ENCODE results near the gene CD72. TPM values are rescaled to one million over a fixed set of nuclear protein-coding genes. Genes with fewer than 3 reads are reported as not detected.

The CD72 gene
- polyA plus RNA-seq, 2 of the 4 experiments (the other 2 are of a cell fraction), result 0.44 to 1.2 TPM

DNA sequence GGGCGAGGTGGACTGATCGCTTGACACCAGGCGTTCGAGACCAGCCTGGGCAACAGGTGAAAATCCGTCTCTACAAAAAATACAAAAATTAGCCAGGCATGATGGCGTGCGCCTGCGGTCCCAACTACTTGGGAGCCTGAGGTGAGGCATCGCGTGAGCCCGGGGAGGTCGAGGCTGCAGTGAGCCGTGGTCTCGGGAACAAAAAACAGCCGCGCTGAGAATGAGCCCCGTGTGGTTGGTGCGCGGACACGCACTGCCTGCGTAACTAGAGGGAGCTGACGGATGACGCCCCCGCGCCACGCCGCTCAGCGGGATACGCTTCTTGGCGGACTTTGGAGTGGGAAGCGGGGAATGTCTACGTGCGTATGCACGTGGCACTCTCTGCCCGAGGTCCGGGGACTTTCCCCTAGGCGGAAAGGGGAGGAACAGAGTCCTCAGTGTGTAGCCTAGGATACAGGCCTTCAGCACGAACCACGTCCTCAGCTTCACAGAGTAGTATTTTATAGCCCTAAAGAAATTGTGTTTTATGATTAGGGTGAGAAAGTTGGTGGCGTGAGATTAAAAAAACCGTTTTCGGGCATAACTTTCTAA, 39.4 kb upstream of the CD72 start, which contains the start of gene RMRP:
TSS of gene RMRP (minus strand) at position 474 of the 591 bp plus-strand sequence.
- FAIRE-seq (peak; percentile 74), DNase-seq (ENCODE audit: low read depth in 1 of 2, low spot score in 1 of 2) (peak; percentile 98 to 100), ATAC-seq (peak; percentile 89 to 95)
- no peaks in the 10 kb centered on the region for H3K9me3 ChIP-seq
- H3K4me3 ChIP-seq, result peak within 1 kb of the TSS; percentile 68
- peaks cover 26% of the 10 kb centered on the region for H3K4me1 ChIP-seq
- H3K4me2 ChIP-seq, result peak within 1 kb of the TSS; percentile 83
- under 1% methylated on average over 42 of the region's 42 CpGs for WGBS (ENCODE audit: missing lambda C conversion rate)
- H3K27ac ChIP-seq, result peak within 1 kb of the TSS; percentile 93 to 98
- POLR2A ChIA-PET, result interaction anchor here (0.5 to 3.1 kb wide), 13 partner anchors 10 to 578 kb away, joined by 3 to 38 read pairs (median 5); partner anchors contain the start of genes CREB3, FANCG, GBA2 and RGP1
- CTCF ChIA-PET, result interaction anchor here (0.6 to 21.5 kb wide), 20 partner anchors 10 to 288 kb away, joined by 3 to 498 read pairs (median 6); partner anchors contain the start of genes CA9, CREB3, MSMP and SPAG8
- TF ChIP-seq HEYL (CRISPR knock-in tag; IDR thresholded peaks at IDR 0.05) (no peak), EP300 (IDR thresholded peaks at IDR 0.05) (no peak), TP53 (CRISPR knock-in tag; IDR thresholded peaks at IDR 0.05) (peak; percentile 27; the same call in 1 of the 2 replicates), MAFK (IDR thresholded peaks at IDR 0.05; ENCODE audit: partially characterized antibody) (no peak), ZC3H11A (IDR thresholded peaks at IDR 0.05) (no peak), RFX5 (IDR thresholded peaks at IDR 0.05) (no peak), FOSB (CRISPR knock-in tag; IDR thresholded peaks at IDR 0.05) (no peak), KDM5A (IDR thresholded peaks at IDR 0.05) (no peak), ZSCAN20 (CRISPR knock-in tag; IDR thresholded peaks at IDR 0.05) (no peak), ESRRA (IDR thresholded peaks at IDR 0.05; ENCODE audit: borderline replicate concordance, low read length) (no peak), MYC (IDR thresholded peaks at IDR 0.05; ENCODE audit: borderline replicate concordance, low read length) (peak; percentile 98), CHD4 (IDR thresholded peaks at IDR 0.05; ENCODE audit: borderline replicate concordance) (no peak), HOXB13 (CRISPR knock-in tag; IDR thresholded peaks at IDR 0.05; ENCODE audit: low read depth) (no peak; the same call in 1 of the 2 replicates), POLR2AphosphoS2 (conservative IDR thresholded peaks at IDR 0.05; ENCODE audit: low read length) (no peak), CEBPB (IDR thresholded peaks at IDR 0.05) (peak in 1 of 2 experiments; percentile 43; a peak in 1 of 4 replicates), ZNF302 (CRISPR knock-in tag; IDR thresholded peaks at IDR 0.05) (no peak), CHD2 (IDR thresholded peaks at IDR 0.05; ENCODE audit: low read length, partially characterized antibody) (no peak), PHF8 (IDR thresholded peaks at IDR 0.05; ENCODE audit: borderline replicate concordance, low read depth) (no peak), CBX8 (IDR thresholded peaks at IDR 0.05) (no peak), GATA3 (IDR thresholded peaks at IDR 0.05; ENCODE audit: borderline replicate concordance) (peak; percentile 24; the same call in 1 of the 2 replicates), NPAS2 (CRISPR knock-in tag; IDR thresholded peaks at IDR 0.05; ENCODE audit: borderline replicate concordance) (peak; percentile 95), RNF2 (IDR thresholded peaks at IDR 0.05; ENCODE audit: borderline replicate concordance, low read depth) (0 out of 2 replicates have a peak, but pooled peaks have one; percentile 43), RAD21 (conservative IDR thresholded peaks at IDR 0.05 in 1 of 2, IDR thresholded peaks at IDR 0.05 in 1 of 2) (peak in 1 of 2 experiments; percentile 34; a peak in 4 of 5 replicates), JUNB (IDR thresholded peaks at IDR 0.05) (no peak), HOXA7 (CRISPR knock-in tag; IDR thresholded peaks at IDR 0.05) (no peak), EHMT2 (IDR thresholded peaks at IDR 0.05; ENCODE audit: low read depth) (no peak), HDAC2 (IDR thresholded peaks at IDR 0.05) (no peak), RCOR1 (IDR thresholded peaks at IDR 0.05; ENCODE audit: low read depth, low read length) (no peak), BHLHE40 (IDR thresholded peaks at IDR 0.05; ENCODE audit: low read depth, low read length) (peak; percentile 95)
- TF ChIP-seq, protein P1, sequence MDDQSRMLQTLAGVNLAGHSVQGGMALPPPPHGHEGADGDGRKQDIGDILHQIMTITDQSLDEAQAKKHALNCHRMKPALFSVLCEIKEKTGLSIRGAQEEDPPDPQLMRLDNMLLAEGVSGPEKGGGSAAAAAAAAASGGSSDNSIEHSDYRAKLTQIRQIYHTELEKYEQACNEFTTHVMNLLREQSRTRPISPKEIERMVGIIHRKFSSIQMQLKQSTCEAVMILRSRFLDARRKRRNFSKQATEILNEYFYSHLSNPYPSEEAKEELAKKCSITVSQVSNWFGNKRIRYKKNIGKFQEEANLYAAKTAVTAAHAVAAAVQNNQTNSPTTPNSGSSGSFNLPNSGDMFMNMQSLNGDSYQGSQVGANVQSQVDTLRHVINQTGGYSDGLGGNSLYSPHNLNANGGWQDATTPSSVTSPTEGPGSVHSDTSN (IDR thresholded peaks at IDR 0.05), result peak; percentile 63; the same call in 1 of the 2 replicates
- TF ChIP-seq, protein P2, sequence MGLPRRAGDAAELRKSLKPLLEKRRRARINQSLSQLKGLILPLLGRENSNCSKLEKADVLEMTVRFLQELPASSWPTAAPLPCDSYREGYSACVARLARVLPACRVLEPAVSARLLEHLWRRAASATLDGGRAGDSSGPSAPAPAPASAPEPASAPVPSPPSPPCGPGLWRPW (IDR thresholded peaks at IDR 0.05), result no peak
- TF ChIP-seq, protein P3, sequence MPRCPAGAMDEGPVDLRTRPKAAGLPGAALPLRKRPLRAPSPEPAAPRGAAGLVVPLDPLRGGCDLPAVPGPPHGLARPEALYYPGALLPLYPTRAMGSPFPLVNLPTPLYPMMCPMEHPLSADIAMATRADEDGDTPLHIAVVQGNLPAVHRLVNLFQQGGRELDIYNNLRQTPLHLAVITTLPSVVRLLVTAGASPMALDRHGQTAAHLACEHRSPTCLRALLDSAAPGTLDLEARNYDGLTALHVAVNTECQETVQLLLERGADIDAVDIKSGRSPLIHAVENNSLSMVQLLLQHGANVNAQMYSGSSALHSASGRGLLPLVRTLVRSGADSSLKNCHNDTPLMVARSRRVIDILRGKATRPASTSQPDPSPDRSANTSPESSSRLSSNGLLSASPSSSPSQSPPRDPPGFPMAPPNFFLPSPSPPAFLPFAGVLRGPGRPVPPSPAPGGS (IDR thresholded peaks at IDR 0.05), result peak; percentile 51; the same call in 1 of the 3 replicates
- TF ChIP-seq, protein P4, sequence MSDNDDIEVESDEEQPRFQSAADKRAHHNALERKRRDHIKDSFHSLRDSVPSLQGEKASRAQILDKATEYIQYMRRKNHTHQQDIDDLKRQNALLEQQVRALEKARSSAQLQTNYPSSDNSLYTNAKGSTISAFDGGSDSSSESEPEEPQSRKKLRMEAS (IDR thresholded peaks at IDR 0.05), result peak; percentile 99
- TF ChIP-seq, protein P5, sequence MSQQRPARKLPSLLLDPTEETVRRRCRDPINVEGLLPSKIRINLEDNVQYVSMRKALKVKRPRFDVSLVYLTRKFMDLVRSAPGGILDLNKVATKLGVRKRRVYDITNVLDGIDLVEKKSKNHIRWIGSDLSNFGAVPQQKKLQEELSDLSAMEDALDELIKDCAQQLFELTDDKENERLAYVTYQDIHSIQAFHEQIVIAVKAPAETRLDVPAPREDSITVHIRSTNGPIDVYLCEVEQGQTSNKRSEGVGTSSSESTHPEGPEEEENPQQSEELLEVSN (IDR thresholded peaks at IDR 0.05; ENCODE audit: borderline replicate concordance, low read depth), result peak; percentile 96
- TF ChIP-seq, protein P6, sequence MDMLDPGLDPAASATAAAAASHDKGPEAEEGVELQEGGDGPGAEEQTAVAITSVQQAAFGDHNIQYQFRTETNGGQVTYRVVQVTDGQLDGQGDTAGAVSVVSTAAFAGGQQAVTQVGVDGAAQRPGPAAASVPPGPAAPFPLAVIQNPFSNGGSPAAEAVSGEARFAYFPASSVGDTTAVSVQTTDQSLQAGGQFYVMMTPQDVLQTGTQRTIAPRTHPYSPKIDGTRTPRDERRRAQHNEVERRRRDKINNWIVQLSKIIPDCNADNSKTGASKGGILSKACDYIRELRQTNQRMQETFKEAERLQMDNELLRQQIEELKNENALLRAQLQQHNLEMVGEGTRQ (IDR thresholded peaks at IDR 0.05), result peak; percentile 75
- TF ChIP-seq, protein P7, sequence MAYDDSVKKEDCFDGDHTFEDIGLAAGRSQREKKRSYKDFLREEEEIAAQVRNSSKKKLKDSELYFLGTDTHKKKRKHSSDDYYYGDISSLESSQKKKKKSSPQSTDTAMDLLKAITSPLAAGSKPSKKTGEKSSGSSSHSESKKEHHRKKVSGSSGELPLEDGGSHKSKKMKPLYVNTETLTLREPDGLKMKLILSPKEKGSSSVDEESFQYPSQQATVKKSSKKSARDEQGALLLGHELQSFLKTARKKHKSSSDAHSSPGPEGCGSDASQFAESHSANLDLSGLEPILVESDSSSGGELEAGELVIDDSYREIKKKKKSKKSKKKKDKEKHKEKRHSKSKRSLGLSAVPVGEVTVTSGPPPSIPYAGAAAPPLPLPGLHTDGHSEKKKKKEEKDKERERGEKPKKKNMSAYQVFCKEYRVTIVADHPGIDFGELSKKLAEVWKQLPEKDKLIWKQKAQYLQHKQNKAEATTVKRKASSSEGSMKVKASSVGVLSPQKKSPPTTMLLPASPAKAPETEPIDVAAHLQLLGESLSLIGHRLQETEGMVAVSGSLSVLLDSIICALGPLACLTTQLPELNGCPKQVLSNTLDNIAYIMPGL (CRISPR knock-in tag; IDR thresholded peaks at IDR 0.05; ENCODE audit: borderline replicate concordance), result no peak; the same call in 1 of the 2 replicates

All from A549 (cell line).